ENCODE data around the gene UMAD1. TPM values are rescaled to one million over a fixed set of nuclear protein-coding genes. Genes with fewer than 3 reads are reported as not detected.

UMAD1 gene
- total RNA-seq, 1 donor: 24.9 TPM

DNA sequence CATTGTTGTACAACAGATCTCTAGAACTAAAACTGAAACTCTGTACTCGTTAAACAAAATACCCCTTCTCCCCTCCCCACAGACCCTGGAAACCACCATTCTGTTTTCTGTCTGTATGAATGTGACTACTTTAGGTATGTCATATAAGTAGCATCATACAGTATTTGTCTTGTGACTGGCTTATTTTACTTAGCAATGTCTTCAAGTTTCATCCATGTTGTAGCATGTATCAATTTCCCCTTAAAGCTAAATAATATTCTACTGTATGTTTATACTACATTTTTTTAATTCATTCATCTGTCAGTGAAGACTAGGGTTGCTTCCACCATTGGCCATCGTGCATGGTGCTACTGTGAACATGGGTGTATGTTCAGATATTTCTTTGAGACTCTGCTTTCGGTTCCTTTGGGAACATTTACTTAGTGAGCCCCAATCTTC lies 149.0 kb downstream of the UMAD1 start:
- DNase-seq (ENCODE audit: low read depth): no peak
- TF ChIP-seq, protein P1, sequence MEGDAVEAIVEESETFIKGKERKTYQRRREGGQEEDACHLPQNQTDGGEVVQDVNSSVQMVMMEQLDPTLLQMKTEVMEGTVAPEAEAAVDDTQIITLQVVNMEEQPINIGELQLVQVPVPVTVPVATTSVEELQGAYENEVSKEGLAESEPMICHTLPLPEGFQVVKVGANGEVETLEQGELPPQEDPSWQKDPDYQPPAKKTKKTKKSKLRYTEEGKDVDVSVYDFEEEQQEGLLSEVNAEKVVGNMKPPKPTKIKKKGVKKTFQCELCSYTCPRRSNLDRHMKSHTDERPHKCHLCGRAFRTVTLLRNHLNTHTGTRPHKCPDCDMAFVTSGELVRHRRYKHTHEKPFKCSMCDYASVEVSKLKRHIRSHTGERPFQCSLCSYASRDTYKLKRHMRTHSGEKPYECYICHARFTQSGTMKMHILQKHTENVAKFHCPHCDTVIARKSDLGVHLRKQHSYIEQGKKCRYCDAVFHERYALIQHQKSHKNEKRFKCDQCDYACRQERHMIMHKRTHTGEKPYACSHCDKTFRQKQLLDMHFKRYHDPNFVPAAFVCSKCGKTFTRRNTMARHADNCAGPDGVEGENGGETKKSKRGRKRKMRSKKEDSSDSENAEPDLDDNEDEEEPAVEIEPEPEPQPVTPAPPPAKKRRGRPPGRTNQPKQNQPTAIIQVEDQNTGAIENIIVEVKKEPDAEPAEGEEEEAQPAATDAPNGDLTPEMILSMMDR (IDR thresholded peaks at IDR 0.05; ENCODE audit: insufficient read depth, low read length): no peak
- no peak overlapping the region for H3K4me3 ChIP-seq (ENCODE audit: low read depth, low read length)

DNA sequence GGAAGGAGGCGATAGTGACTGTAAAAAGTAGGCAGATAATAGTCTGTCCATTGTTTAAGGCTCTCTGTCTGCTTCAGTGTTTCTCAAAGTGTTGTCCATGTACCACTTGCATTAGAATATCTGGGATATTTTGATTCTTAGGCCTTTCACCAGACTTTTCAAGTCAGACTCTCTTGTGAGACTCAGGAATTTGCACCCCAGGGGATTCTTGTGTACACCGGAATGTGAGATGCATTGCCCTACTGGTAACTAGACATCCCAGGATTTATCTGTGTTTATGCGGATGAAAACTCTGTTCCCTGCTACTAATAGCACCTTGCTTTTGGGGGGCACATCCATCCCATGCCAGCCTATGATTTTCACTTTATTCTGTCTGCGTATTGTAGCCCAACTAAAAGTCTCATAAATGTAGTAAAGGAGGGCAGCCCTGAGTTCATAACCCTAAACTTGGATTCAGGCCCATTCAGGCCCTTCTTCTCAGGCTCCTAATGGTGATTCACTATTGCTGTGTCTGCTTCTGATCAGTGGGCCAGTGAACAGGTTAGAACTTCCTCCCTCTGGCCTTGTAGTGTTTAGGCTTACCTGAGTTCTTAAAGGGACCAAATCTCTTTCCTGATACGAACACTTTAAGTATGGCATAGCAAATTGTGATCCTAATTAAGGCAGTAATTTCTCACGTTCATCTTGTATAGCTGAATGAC lies 149.6 kb downstream of the UMAD1 start:
- TF ChIP-seq, protein P1 (IDR thresholded peaks at IDR 0.05; ENCODE audit: insufficient read depth, low read length): no peak
- DNase-seq (ENCODE audit: low read depth): no peak
- no peak overlapping the region for H3K4me3 ChIP-seq (ENCODE audit: low read depth, low read length)

DNA sequence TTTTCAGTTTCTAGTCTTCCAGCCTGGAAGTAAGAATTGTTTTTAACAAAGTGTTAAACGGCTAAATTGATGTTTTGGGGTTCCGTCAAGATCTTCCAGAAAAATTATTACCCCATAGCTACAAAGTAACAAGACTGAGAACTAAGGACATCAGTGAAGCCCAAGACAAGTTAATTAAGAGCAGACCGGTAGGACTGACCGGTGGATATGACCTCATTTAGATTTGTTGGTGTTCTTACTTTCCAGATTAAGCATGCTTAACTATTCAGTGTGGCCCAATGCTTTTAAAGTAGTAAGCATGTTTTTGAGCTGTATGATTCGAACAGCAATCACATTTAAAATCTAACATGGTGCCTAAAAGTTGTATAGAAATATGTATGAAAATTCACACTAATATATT lies 151.0 kb downstream of the UMAD1 start:
- TF ChIP-seq, protein P1 (IDR thresholded peaks at IDR 0.05; ENCODE audit: insufficient read depth, low read length): no peak
- H3K4me3 ChIP-seq (ENCODE audit: low read depth, low read length): no peak overlapping the region
- no peak for DNase-seq (ENCODE audit: low read depth)

DNA sequence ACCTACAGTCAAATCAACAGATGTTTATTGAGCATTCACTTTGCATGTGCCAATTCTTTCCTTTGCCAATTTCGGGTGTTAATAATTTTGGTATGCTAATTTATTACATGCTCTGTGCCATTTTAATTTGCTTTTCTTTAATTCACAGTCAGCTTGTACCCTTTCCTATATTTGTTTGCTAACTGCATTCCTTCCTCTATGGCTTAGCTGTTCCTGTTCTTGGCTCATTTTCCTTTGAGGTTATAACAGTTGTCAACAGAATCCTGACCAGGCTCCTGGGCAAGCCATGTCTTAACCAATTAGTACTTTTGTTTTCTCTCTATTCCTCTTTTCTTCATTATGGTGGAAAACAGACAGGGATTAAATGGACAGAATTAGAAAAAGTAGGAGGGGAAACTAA lies 151.5 kb downstream of the UMAD1 start:
- no peak overlapping the region for H3K4me3 ChIP-seq (ENCODE audit: low read depth, low read length)
- no peak for DNase-seq (ENCODE audit: low read depth)
- TF ChIP-seq, protein P1 (IDR thresholded peaks at IDR 0.05; ENCODE audit: insufficient read depth, low read length): no peak

DNA sequence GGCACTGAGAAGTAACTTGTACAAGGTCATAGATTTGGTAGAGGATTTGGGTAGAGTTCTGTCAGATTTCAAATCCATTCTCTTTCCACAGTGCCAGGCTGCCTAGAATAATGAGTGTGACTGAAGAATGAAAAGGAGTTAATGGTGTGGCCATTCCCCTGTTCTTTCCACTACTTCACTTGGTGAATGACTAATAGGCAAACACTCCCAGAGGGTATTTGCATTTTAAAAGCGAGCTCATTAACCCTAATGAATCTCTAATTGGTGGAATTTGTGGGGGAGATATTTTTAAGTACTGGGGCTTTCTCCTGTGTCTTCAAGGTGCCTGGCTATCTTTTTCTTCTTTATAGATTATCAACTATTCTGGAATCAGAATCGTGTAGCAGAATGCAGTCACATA lies 152.7 kb downstream of the UMAD1 start:
- no peak overlapping the region for H3K4me3 ChIP-seq (ENCODE audit: low read depth, low read length)
- TF ChIP-seq, protein P1 (IDR thresholded peaks at IDR 0.05; ENCODE audit: insufficient read depth, low read length): no peak
- no peak for DNase-seq (ENCODE audit: low read depth)

DNA sequence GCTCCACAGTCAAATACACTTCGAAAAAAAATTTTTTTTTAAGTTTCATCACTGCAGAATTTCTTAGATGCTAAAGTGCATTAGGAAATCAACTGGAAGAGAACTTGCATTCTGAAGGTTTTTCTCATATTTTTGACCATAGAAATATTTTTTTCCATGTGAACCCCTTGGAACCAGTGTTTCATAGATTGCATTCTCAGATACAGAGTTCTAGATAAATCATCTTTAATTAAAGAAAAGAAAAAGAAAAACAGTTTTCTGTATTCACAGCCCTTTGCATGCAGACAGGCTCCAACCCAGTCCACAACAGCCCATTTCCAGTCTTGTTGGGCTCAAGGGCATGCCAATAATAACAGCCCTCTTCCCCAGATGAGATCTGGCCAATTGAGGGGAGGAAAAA lies 153.4 kb downstream of the UMAD1 start:
- H3K4me3 ChIP-seq (ENCODE audit: low read depth, low read length): no peak overlapping the region
- peak; percentile 34 for DNase-seq (ENCODE audit: low read depth)
- TF ChIP-seq, protein P1 (IDR thresholded peaks at IDR 0.05; ENCODE audit: insufficient read depth, low read length): no peak

DNA sequence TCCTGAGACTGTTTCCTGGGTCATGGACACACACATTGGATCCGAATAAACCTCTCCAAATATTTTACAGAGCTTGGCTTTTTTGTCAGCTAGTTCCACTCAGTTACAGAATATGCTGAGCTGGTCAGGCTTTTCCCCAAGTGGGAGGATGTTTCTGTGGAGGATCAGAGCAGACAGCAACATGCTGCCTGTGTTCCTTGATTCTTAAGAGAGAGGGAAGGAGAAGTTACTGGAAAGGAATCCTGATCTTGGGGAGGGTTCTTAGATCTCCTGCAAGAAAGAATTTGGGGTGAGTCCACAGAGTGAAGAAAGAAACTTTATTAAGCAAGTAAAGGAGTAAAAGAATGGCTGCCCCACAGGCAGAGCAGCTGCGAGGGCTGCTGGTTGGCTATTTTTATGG lies 154.7 kb downstream of the UMAD1 start:
- H3K4me3 ChIP-seq (ENCODE audit: low read depth, low read length): no peak overlapping the region
- TF ChIP-seq, protein P1 (IDR thresholded peaks at IDR 0.05; ENCODE audit: insufficient read depth, low read length): no peak
- DNase-seq (ENCODE audit: low read depth): peak; percentile 9
